ENCODE results near the gene COA3. TPM values are rescaled to one million over a fixed set of nuclear protein-coding genes. Genes with fewer than 3 reads are reported as not detected.
A peak's percentile ranks its signal among the peaks of the same experiment; 100 is the strongest.

COA3 gene
- 10 to 100 TPM in 4 of 5 experiments, 1 to 10 TPM in 1; 7.6 to 48.1 (median 27.6) TPM for total RNA-seq
- polyA plus RNA-seq: 100 to 1,000 TPM; 108 to 118 TPM
- total RNA-seq: 5.5 reads per million, percentile 25 among the genes with 10 or more reads in this experiment

DNA sequence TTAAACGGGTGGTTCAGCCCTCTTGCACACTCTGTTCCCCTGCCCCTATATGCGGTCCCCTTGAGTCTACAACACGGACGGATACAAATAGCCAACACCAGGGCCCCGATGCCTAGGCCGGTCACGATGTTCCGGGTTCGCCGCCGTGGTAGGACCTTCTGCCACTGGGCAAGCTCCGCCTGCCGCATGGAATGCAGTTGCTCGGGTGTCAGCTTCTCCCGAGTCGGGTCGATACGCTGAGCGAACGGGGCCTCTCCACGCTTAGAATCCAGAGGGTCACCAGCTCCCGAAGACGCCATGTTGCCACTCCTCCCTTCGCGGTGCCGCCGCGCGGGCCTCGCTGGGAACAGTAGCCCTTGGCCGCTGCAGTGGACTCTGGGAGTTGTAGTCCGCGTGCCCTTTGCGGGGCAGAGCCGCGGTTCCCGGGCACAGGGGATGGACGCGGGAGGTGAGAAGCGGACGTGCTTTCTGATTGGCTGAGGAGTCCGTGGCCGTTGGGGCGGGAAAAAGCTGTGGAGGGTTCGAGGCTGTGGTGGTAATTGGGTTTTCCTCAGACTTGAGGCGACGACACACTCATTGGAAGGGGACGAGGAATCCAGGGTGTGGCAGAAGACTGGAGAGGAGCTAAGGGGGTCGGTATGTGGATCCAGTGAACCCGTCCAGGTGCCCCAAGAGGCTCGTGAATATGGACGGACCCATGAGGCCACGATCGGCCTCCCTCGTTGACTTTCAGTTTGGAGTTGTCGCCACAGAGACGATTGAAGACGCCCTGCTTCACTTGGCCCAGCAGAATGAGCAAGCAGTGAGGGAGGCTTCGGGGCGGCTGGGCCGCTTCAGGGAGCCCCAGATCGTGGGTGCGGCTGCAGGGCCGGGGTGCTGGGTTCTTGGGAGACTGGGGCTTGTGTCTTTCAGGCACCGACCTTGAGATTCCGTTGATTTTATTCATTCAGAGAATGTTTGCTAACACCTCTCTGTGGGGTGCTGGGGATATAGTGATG, at the start of gene COA3, which contains the start of gene CNTD1:
Gene COA3 (minus strand): TSS at position 322 of the 998 bp plus-strand sequence. CDS start 23 bp downstream, at position 299.
Gene CNTD1 (plus strand): TSS at position 479 of the 998 bp plus-strand sequence. CDS start 207 bp downstream, at position 686.
- Mint-ChIP-seq H3K27ac (peak within 1 kb of the TSS; percentile 68 to 93 (median 82)), H3K4me1 (peaks cover 22 to 34% (median 31%) of the 10 kb centered on the region in 7 donors), H3K9me3 (peaks cover 0 to 2% (median 0%) of the 10 kb centered on the region in 11 donors), H3K36me3 (peaks cover 0 to 13% (median 5%) of the 10 kb centered on the region in 5 donors), H3K27me3 (peaks cover 0 to 19% (median 0%) of the 10 kb centered on the region in 5 donors), H3K4me3 (peak within 1 kb of the TSS; percentile 88 to 97 (median 94))
- peak within 1 kb of the TSS; percentile 98 for H3K4me3 ChIP-seq (ENCODE audit: low read length)
- intact Hi-C loops (cut with micrococcal nuclease): loop anchor here (1.0 kb wide), 1 partner anchor 26 kb away; the partner anchor contains the start of gene BECN1 (in 2 of the 2)
- no peaks in the 10 kb centered on the region for H3K27me3 ChIP-seq (ENCODE audit: control insufficient read depth in 2 of 2, insufficient read depth in 2 of 2, low read length in 2 of 2)
- ChIA-PET CTCF (interaction anchor here (0.7 to 1.0 kb wide), 2 partner anchors 25 to 39 kb away, joined by 3 to 6 read pairs; partner anchors contain the start of gene BECN1), POLR2A (interaction anchor here (0.5 to 4.2 kb wide), 7 partner anchors 25 to 683 kb away, joined by 3 to 19 read pairs (median 3); partner anchors contain the start of genes BECN1, PSME3 and VPS25)
- ATAC-seq (peak; percentile 99), DNase-seq (peak; percentile 50 to 84 (median 58))
- H3K36me3 ChIP-seq (ENCODE audit: control insufficient read depth in 2 of 3, insufficient read depth in 3 of 3, low read length in 3 of 3): peaks cover 0 to 4% (median 0%) of the 10 kb centered on the region in 3 experiments
- peak within 1 kb of the TSS; percentile 76 for H3K27ac ChIP-seq (ENCODE audit: low read depth, low read length)
- no peaks in the 10 kb centered on the region for H3K9me3 ChIP-seq (ENCODE audit: control insufficient read depth in 2 of 3, low read length in 3 of 3)
- H3K4me1 ChIP-seq (ENCODE audit: control insufficient read depth in 2 of 2, insufficient read depth in 2 of 2, low read length in 2 of 2): peaks cover 8 to 10% of the 10 kb centered on the region in 2 donors

- H3K4me3 ChIP-seq (ENCODE audit: low read length): no peak overlapping the region
- ChIA-PET CTCF (interaction anchor here (0.7 kb wide), 1 partner anchor 24 kb away, joined by 3 read pairs; the partner anchor contains the start of gene BECN1), POLR2A (no interaction called here)
- H3K27ac Mint-ChIP-seq: no peak overlapping the region
- peaks cover 0 to 12% (median 5%) of the 10 kb centered on the region in 5 donors for H3K36me3 Mint-ChIP-seq
- H3K36me3 ChIP-seq (ENCODE audit: control insufficient read depth in 2 of 3, insufficient read depth in 3 of 3, low read length in 3 of 3): peaks cover 0 to 30% (median 8%) of the 10 kb centered on the region in 3 experiments
- intact Hi-C loops (cut with micrococcal nuclease): no loop called here
- no peak for DNase-seq
- no peak for ATAC-seq
- H3K4me1 ChIP-seq (ENCODE audit: control insufficient read depth in 2 of 2, insufficient read depth in 2 of 2, low read length in 2 of 2): no peaks in the 10 kb centered on the region
- no peak overlapping the region for H3K4me3 Mint-ChIP-seq
- no peaks in the 10 kb centered on the region for H3K9me3 ChIP-seq (ENCODE audit: control insufficient read depth in 2 of 3, low read length in 3 of 3)
- no peaks in the 10 kb centered on the region for H3K27me3 ChIP-seq (ENCODE audit: control insufficient read depth in 2 of 2, insufficient read depth in 2 of 2, low read length in 2 of 2)
- peaks cover 0 to 2% (median 0%) of the 10 kb centered on the region in 11 donors for H3K9me3 Mint-ChIP-seq
- peaks cover 0 to 5% (median 0%) of the 10 kb centered on the region in 5 donors for H3K27me3 Mint-ChIP-seq
- no peak overlapping the region for H3K27ac ChIP-seq (ENCODE audit: low read depth, low read length)
- peaks cover 0 to 10% (median 0%) of the 10 kb centered on the region in 7 donors for H3K4me1 Mint-ChIP-seq
Measured at GRCh38 chr17:42848093-42848492, 49.6 kb upstream of the COA3 start.

DNA sequence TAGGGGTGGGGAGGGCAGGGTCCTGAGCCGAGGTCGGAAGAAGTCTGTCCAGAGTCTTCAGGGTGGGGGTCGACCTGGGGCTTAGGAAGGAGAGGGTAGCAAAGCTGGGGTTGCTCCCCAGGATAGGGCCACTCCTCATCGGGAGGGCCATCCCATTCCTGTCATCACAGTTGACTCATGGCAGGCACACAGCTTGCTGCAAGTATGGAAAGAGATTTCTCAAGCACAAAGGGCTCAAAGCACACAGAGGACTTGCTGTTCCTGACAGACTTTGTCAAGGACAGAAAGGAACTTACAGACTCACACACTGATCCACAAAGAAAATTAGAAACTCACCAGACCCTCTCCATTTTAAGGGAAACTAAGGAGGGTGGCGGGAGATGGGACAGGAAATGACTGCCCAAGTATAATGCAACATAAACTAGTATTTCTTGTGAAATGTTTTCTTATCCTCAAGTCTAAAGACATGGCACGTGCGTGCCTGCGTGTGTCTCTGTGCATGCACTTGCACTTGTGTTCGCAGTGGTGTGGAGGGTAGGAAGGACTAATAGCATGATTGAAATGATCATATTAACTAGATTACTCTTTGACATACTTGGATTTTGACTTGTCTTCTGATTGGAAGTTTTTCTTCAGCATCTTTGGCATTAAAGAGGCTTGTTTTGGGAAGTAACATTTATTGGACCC, 48.2 kb upstream of the COA3 start:
- Mint-ChIP-seq H3K27me3 (peaks cover 0 to 5% (median 0%) of the 10 kb centered on the region in 5 donors), H3K9me3 (peaks cover 0 to 2% (median 0%) of the 10 kb centered on the region in 11 donors), H3K27ac (peak overlapping the region in 4 of 9 donors; percentile 36 to 67 (median 42)), H3K4me1 (peaks cover 0 to 10% (median 0%) of the 10 kb centered on the region in 7 donors), H3K4me3 (no peak overlapping the region), H3K36me3 (peaks cover 0 to 22% (median 9%) of the 10 kb centered on the region in 5 donors)
- ChIA-PET POLR2A (interaction anchor here (0.6 to 1.4 kb wide), 2 partner anchors 12 to 861 kb away, joined by 3 read pairs; no protein-coding TSS in a partner anchor), CTCF (no interaction called here)
- no peaks in the 10 kb centered on the region for H3K4me1 ChIP-seq (ENCODE audit: control insufficient read depth in 2 of 2, insufficient read depth in 2 of 2, low read length in 2 of 2)
- ATAC-seq: peak; percentile 21
- no peak overlapping the region for H3K27ac ChIP-seq (ENCODE audit: low read depth, low read length)
- no peaks in the 10 kb centered on the region for H3K27me3 ChIP-seq (ENCODE audit: control insufficient read depth in 2 of 2, insufficient read depth in 2 of 2, low read length in 2 of 2)
- peaks cover 10 to 43% (median 15%) of the 10 kb centered on the region in 3 experiments for H3K36me3 ChIP-seq (ENCODE audit: control insufficient read depth in 2 of 3, insufficient read depth in 3 of 3, low read length in 3 of 3)
- H3K9me3 ChIP-seq (ENCODE audit: control insufficient read depth in 2 of 3, low read length in 3 of 3): no peaks in the 10 kb centered on the region
- no peak for DNase-seq
- intact Hi-C loops (cut with micrococcal nuclease): no loop called here
- no peak overlapping the region for H3K4me3 ChIP-seq (ENCODE audit: low read length)

DNA sequence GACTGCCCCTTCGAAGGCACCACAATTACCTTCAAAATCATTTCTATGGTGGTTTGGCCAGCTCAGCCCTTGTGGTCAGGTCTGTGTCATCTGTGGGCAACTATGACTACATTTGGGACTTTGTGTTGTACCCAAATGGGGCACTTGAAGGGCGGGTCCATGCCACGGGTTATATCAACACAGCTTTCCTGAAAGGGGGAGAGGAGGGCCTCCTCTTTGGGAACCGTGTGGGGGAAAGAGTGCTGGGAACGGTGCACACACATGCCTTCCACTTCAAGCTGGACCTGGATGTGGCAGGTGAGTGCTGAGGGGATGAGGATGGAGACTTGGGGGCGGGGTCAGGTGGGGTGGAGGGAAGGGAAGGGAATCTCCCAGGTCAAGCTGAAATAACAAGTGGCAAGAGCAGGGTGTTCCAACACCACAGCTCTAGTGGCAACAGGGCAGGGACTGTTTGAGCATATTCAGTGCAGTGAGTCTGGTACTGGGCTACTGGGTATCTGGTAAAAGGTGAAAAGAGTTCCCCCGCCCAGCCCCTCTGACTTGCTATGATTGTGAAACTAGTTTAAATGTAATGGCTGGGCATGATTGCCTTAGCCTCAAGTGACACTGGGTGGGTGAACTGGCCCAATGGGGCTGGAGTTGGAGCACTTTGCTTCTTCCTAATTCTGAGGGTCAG, 47.6 kb upstream of the COA3 start:
- H3K36me3 Mint-ChIP-seq: peaks cover 0 to 25% (median 9%) of the 10 kb centered on the region in 5 donors
- peak overlapping the region in 1 of 10 donors; percentile 33 for H3K4me3 Mint-ChIP-seq
- CTCF ChIA-PET: no interaction called here
- peaks cover 0 to 2% (median 0%) of the 10 kb centered on the region in 11 donors for H3K9me3 Mint-ChIP-seq
- intact Hi-C loops (cut with micrococcal nuclease): no loop called here
- Histone ChIP-seq H3K27me3 (ENCODE audit: control insufficient read depth in 2 of 2, insufficient read depth in 2 of 2, low read length in 2 of 2) (no peaks in the 10 kb centered on the region), H3K9me3 (ENCODE audit: control insufficient read depth in 2 of 3, low read length in 3 of 3) (no peaks in the 10 kb centered on the region), H3K36me3 (ENCODE audit: control insufficient read depth in 2 of 3, insufficient read depth in 3 of 3, low read length in 3 of 3) (peaks cover 15 to 50% (median 17%) of the 10 kb centered on the region in 3 experiments), H3K27ac (ENCODE audit: low read depth, low read length) (no peak overlapping the region), H3K4me3 (ENCODE audit: low read length) (no peak overlapping the region), H3K4me1 (ENCODE audit: control insufficient read depth in 2 of 2, insufficient read depth in 2 of 2, low read length in 2 of 2) (no peaks in the 10 kb centered on the region)
- peak; percentile 43 for ATAC-seq
- peaks cover 0 to 10% (median 0%) of the 10 kb centered on the region in 7 donors for H3K4me1 Mint-ChIP-seq
- peak in 1 of 9 donors; percentile 43 for DNase-seq
- H3K27ac Mint-ChIP-seq: peak overlapping the region in 4 of 9 donors; percentile 8 to 65 (median 46)
- H3K27me3 Mint-ChIP-seq: peaks cover 0 to 5% (median 0%) of the 10 kb centered on the region in 5 donors
- POLR2A ChIA-PET: interaction anchor here (0.6 to 1.4 kb wide), 2 partner anchors 12 to 862 kb away, joined by 3 read pairs; no protein-coding TSS in a partner anchor

DNA sequence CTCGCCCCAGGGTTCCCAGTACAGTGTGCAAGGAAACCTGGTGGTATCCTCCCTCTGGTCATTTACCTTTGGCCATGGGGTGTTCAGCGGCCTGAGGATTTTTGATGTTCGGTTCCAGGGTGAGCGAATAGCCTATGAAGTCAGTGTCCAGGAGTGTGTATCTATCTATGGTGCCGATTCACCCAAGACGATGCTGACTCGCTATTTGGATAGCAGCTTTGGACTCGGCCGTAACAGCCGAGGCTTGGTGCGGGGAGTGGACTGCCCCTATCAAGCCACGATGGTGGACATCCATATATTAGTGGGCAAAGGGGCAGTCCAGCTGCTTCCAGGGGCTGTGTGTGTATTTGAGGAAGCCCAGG, 47.0 kb upstream of the COA3 start:
- POLR2A ChIA-PET: interaction anchor here (1.4 kb wide), 1 partner anchor 11 kb away, joined by 3 read pairs; no protein-coding TSS in a partner anchor

More for the DNA sequence above, 47.0 kb upstream of the COA3 start:
- Mint-ChIP-seq H3K4me1 (peaks cover 0 to 8% (median 0%) of the 10 kb centered on the region in 7 donors), H3K4me3 (no peak overlapping the region), H3K9me3 (peaks cover 0 to 2% (median 0%) of the 10 kb centered on the region in 11 donors), H3K27ac (peak overlapping the region in 2 of 9 donors; percentile 28 to 65), H3K27me3 (peaks cover 0 to 4% (median 0%) of the 10 kb centered on the region in 5 donors), H3K36me3 (peaks cover 0 to 25% (median 9%) of the 10 kb centered on the region in 5 donors)
- CTCF ChIA-PET: interaction anchor here (1.4 kb wide), 1 partner anchor 494 kb away, joined by 3 read pairs; no protein-coding TSS in a partner anchor
- no peak for DNase-seq
- Histone ChIP-seq H3K9me3 (ENCODE audit: control insufficient read depth in 2 of 3, low read length in 3 of 3) (no peaks in the 10 kb centered on the region), H3K4me1 (ENCODE audit: control insufficient read depth in 2 of 2, insufficient read depth in 2 of 2, low read length in 2 of 2) (no peaks in the 10 kb centered on the region), H3K27ac (ENCODE audit: low read depth, low read length) (no peak overlapping the region), H3K36me3 (ENCODE audit: control insufficient read depth in 2 of 3, insufficient read depth in 3 of 3, low read length in 3 of 3) (peaks cover 15 to 54% (median 18%) of the 10 kb centered on the region in 3 experiments), H3K4me3 (ENCODE audit: low read length) (no peak overlapping the region), H3K27me3 (ENCODE audit: control insufficient read depth in 2 of 2, insufficient read depth in 2 of 2, low read length in 2 of 2) (no peaks in the 10 kb centered on the region)
- intact Hi-C loops (cut with micrococcal nuclease): no loop called here
- no peak for ATAC-seq
